DMS53 (cell line): ENCODE results near the gene CACNA2D1.

Experiments used
- DNase-seq: peaks from one replicate; lab custom pipeline; 2025; lab: John Stamatoyannopoulos, UW

Gene CACNA2D1

DNA sequence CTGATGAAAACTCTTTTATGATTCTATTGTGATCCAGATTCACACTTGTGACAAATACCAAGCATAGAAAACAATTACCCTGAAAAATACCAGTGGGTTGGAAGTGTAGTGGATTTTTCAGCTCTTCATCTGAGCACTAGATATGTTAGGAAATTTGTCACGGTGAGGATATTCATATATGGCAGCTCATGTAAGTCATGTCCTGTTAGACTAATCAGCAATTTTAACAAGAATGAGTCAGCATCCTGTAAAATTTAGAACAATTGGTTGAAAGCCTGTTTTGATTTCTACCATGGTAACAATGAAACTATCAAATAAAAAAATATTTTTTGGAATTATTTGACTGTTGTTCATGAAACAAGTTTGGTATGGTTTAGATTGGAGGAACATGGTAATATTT, 334.3 kb downstream of the CACNA2D1 start:
- DNase-seq = peak; percentile 28

DNA sequence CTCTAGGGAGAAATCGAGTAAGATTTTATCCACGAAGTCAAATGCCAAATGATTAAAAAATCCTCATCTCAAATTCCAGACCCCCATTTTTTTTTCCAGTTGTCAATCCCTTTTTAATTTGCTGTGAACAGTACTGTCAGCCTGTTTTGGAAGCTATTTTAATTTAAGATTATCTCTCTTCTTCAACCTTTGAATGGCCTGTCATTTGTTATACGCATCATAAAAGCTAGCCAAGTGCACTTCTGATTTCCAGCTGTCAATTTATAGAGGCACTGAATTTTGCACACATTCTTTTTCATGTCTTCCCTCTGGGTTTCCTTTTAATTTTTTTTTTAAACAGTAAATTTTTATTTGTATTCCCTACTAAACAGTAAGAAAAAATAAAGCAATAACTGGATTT, 337.4 kb downstream of the CACNA2D1 start:
- no peak for DNase-seq

DNA sequence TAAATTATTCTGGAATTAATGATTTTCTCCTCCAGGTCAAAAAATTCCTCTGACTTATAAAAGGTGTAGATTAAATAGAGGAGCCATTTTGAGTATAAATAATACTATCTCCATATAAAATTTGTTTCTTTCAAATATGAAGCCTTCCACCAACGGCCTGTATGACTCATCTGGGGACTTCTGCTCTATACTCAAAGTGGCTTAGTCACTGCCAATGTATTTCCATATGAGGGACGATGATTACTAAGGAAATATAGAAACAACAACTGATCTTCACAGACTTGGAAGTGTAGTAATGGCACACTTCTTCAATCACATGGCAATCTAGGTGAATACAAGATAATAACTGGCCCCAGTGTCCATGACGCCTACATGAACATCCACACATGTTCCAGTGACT, 338.1 kb downstream of the CACNA2D1 start:
- peak; percentile 92 for DNase-seq

DNA sequence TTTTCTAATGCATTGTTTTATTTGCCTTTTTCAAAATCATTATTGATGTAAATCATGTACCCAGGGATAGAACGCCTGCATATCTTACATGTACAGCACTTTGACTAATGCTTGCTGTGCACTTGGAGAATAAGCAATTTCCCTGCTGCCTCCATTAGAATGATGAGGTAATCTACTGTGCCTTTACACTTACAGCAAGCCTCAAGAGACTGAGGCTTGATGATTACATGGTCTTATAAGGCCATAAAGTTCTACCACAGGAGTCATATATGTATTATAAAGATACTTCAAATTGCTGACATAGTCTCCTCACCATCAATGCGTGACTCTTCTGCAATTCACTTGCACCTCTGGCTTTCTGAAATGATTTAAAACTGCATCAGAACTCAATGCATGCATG, 345.2 kb downstream of the CACNA2D1 start:
- DNase-seq = peak; percentile 5

DNA sequence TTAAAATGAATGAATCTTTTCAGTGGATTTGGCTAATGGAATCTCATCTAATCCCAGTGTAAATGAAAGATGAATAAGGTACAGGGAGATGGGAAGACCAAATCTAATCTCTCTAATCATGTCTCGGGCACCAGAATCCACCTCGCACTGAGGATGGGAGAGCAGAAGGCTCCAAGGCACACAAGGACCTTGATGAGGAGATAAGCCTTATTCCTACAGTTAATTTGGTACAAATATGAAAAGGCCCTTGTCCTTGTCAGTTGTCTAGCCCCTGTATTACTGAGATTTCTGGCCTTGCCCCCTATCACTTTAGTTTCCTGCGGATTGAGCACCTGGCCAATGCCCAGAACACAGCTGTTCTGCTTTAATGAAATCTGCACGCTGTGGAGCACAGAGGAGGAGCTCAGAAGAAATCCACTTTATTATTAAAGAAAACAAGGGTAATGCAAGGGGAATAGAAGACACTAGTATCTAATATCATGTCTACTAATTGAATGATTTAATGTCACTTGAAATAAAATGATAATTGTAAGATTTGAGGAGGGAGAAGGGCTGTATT, 352.4 kb downstream of the CACNA2D1 start:
- no peak for DNase-seq

DNA sequence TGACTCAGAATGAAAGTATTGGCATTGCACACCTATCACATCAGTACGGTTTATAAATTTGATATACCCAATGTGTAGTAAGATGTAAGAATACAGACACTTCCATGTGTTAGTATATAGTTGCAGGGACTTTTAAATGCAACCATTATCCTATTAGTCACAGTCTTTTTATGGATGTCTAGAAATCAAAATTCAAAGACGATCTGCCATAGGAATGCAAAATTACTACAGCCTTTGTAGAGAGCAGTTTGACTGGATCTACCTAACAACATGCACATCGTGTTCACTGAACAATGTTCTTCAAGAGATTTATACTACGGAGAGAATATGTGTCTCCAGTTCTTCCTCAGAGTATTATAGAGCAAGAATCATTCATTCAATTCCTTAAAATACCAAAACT, 356.5 kb downstream of the CACNA2D1 start:
- no peak for DNase-seq

DNA sequence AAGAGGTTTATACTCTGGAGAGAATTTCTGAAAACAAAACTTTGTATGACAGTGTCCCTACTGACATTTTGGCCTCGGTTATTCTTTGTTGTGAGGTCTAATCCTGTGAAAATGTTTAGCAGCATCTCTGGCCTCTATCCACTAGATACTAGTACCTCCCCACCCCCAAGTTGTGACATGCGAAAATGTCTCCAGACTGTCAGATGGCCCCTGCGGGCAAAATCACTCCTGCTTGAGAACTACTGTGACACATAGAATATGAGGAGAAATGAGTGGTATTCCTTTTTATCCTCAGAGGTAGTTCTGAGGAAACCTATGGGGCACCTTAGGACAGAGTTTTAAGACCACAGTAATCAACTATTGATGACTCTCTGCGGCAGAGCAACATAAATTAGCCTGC, 358.5 kb downstream of the CACNA2D1 start:
- no peak for DNase-seq

DNA sequence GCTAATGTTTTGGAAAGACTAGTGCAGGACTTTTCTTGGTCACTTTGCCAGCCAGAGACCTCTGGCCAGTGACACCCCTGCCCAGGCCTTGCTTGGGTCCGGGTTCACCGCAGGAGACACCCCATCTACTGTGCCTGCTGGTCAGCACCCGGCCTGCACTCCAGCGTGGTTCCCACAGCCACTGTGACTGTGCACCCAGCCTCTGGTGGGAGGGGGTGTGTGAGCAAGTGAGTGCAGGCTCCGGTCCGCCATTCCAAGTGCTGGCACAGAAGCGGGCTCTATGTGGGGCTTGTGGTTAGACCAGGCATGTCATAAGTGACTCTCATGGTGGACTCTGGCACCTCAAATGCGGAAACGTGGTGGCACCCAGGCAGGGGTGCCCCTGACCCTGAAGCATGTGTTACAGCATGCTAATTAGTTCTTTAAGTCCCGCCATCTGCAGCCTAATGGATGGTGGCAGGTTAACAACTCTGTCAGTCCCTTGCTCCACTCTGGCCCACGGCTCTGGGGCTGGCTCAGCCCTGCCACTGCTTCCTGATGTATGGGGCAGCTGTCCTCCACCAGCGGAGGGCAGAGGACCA, 361.8 kb downstream of the CACNA2D1 start:
- no peak for DNase-seq

DNA sequence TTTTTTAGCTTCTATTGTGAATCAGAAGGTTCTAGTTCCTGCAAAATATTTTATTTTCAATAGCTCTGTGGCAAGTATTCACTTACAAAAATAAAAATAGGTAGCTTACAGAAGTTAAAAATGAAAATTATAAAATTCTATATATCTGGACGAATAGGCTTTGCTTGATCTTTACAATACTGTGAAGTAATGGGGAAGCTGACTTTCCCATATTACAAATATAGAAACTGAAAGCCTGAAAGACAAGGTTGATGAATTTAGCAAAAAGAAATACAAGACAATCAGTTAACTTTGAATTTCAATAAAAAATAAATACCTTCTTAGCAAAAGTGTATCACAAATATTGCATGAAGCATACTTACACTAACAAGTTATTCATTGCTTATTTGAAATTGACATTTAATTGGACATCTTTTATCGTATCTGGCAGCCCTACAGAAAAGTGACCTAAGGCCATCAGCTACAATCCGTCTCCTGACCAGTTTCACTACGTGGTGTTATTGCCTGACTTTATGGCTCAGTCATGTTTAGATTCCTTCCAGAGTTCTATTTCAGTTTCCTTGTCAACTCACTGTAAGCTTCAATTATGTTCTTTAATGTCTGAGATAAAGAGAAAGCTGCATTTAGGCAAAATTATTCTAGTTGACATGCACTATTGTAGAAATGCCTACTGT, 363.2 kb downstream of the CACNA2D1 start:
- no peak for DNase-seq

DNA sequence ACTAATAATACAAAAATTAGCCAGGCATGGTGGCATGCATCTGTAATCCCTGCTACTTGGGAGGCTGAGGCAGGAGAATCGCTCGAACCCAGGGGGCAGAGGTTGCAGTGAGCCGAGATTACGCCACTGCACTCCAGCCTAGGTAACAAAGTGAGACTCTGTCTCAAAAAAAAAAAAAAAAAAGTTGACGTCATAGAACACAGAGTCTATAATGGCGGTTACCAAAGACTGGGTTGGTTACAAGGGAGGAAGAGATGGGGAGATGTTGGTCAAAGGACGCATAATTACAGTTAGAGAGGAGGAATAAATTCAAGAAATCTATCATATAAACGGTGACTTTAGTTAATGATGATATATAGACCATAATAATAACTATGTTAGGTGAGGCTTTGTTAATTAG, 364.1 kb downstream of the CACNA2D1 start:
- no peak for DNase-seq

DNA sequence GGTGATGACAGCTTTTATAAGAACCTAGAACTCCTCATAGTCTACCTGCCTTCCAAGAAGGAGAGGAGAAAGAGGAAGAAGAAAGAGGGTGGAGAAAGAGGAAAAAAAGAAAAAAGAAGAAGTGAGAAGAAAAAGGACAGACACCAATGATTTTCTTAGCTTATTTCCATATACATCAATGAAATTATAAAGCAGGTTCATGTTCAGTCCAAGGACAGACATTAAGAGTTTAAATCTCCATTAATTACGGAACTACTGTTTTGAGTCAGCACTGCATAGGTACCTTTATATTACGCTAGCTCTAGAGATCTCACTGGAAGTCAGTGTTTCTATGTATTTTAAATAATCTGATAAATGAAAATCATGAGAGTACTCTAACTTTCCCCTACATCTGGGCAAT, 364.8 kb downstream of the CACNA2D1 start:
- no peak for DNase-seq

DNA sequence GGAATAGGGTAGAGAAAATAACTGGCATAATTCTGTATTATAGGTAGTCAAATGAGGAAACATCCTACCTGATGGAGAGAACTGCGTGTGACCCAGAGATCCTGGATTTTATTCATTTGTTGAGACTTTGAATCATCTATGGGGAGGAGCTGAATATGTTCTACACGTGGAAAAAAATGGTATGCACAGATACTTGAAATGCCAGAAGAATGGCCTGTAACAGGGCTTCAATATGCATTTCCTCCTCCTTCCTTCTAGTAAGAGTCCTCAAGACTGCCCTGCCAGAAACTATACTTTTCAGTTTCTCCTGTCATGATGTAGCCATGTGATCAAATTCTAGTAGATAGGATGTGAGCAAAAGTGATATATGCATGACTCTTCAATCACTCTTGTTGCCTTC, 372.1 kb downstream of the CACNA2D1 start:
- no peak for DNase-seq

DNA sequence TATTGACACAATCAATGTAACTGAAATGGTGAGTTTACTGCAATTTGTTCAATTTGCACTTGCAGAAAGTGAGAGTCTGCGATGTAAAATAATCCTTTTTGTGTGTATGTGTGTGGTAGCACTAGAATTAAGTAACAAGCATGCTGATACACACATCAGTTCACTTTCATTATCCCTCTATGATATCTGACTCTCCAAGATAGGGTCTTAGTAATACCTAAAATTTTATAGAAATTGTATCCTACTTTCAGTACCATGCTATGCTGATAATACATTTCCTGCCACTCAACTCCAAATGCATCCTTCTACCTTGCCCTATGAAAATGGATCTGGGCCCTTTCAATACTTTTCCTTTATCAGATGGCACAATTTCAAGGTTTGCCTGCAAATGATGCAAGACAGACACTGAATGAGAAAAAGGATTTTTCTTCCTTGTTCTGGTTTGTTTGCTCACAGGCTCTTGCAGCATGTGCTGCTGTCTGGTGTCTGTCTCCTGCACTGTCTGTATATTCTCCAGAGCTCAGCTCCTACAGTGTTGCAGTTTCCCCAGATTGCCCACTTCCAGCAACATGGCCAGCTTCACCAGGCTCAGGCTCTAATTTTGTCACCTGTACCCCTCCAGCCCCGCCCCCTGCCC, 375.8 kb downstream of the CACNA2D1 start:
- DNase-seq = peak; percentile 77

DNA sequence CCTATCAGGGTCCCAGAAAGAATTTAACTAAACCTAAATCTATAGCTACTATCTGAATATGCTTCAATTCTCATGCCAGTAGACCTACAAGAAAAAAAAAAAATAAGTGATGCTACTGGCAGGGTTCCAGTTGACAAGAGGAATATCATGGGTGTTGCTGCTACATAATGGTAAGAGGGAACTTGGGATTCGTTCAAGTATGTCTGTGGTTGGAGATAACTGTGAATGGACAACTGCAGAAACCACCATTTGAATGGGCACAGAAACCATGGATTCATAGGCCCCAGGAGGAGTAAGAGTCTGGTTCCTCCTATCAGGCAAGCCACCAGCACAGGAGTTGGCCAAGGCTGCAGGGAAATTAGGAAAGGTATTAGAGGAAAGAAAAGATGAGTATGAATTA, 386.1 kb downstream of the CACNA2D1 start:
- DNase-seq = peak; percentile 21

DNA sequence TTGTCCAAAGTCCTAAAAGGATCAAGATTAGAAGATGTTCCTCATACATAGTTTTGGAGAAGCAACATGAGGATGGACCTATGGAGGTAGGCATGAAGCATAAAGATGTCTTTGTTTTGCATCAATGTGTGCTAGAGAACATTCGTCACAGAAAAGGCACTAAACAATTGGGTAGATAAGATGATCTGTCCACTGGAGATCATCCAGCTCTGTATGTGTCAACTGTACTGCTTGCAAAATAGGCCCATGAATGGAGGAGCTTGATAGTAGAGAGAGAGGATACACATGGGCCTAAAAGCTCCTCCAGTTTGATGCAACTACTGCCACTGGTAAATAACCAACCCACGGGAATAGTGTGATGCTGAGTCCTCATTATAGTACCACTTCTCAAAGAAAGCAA, 387.3 kb downstream of the CACNA2D1 start:
- no peak for DNase-seq

DNA sequence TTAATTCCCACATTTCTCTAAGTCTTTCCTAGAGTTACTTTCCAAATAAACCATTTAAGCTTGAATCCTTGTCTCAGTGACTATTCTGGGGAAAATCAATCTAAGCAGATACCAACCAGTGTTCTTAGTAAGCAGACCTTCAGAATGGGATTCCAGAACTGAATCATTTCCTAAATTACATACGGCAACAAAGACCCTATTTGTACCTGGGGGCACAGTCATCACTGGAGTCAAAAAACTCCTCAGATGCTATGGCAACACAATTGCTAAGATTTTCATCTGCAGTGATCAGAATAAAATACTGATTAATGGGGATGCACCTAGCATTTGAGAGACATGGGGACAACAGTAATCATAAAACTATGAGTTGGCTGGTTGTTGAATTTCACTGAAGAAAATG, 389.0 kb downstream of the CACNA2D1 start:
- no peak for DNase-seq

DNA sequence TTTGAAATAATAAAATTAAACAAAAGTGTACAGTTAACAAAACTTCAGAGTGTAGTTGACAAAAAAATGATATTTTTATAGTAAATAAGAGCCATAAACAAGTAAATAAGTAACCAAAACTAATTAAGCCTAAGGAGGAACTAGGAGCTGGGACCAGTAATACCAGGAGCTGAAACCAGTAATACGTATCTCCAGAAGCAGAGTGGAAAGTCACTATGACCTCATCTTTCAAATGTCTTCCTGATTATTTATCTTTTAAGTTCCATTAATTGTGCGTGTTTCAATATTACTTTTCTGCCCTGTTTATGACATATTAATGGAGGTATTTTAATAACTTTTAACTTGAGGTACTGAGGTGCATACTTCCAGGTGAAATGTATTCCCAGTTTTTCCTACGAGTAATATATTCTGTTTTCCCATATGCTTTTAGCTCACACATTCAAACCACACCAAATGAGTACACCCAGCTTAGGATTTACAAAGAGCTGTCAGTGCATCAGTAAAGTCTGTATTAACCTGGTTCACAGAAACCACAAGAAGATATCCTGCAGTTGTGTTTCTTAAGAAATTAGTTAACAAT, 390.0 kb downstream of the CACNA2D1 start:
- DNase-seq = no peak

DNA sequence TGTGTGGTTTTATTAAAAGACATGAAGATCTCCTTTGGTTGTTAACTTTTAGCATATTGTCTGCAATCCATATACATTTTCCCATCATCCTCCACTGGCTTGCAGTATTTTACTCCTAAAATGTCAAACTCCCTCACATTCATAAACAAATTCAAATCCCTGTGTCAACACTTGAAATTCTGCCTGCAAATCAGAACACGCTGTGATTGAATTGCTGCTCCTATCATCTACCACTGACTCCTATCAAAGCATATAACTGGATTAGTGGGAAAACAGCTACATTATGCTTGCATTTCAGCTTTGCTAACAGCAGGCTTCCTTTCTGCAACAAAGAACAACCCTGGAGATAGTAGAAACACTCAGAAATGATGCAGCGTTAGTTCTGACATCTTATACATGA, 392.0 kb downstream of the CACNA2D1 start:
- DNase-seq = peak; percentile 41

DNA sequence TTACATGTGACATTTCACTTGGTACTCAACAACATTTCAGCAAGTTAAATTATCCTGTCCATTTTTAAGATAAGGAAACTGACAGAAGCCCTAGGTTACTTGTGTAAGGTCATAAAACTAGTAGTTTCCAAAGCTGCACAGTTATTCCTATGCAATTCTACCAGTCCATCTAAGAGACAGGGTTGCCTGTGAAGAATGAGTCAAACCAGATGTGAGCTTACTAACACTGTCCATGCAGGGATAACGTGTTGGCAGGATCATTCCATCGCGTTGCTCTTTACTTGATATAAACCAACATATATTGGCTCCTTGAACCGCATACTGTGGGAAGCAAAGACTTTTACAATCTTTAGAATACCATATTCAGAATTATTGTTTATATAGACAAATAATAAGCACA, 392.8 kb downstream of the CACNA2D1 start:
- DNase-seq = peak; percentile 22

DNA sequence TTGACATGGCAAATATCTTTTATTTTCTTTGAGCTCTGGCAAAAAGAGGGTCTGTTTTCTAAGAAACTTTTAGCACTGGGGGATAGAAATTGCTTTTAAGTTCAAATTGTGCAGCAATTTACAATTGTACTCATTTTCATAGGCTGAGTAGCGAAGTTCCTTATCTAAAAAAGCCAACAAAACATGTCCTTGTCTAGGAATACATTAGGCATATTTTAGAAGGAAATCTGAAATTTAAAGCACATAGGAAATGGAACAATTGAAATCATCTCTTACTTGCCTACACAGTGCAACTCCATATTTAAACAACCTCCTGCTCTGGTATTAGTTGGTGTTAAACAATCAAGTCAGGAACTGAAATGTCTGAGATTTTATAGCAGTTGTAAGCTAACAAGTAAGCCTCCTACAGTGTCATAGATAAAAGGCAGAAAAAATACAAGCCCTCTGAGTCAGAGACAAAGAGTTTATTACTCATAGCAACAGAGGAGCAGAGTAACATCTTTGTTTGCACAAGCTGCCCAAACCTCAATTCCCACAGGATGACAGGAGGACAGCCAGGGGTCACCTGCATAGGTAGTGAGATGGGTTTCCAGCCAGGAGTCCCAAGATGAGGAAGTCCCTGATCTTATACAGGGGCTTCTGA, 393.6 kb downstream of the CACNA2D1 start:
- peak; percentile 89 for DNase-seq

DNA sequence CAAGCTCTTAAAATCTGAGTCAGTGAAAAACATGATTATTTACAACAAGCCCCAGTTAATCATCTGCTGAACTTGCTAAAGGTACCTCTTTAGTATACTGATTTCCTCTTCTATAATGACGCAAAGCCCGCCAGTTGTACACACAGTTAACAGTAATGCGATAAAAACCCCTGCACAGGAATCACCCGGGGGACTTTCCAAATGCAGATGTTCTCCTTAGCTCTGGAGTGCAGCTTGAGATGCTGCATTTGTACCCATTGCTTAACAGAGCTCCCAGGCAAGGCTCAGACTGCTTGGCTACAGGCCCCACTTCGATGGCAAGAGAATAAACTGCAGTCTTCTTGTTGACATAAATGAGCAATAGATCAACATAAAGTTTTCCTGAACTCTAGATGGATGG, 394.1 kb downstream of the CACNA2D1 start:
- peak; percentile 44 for DNase-seq

DNA sequence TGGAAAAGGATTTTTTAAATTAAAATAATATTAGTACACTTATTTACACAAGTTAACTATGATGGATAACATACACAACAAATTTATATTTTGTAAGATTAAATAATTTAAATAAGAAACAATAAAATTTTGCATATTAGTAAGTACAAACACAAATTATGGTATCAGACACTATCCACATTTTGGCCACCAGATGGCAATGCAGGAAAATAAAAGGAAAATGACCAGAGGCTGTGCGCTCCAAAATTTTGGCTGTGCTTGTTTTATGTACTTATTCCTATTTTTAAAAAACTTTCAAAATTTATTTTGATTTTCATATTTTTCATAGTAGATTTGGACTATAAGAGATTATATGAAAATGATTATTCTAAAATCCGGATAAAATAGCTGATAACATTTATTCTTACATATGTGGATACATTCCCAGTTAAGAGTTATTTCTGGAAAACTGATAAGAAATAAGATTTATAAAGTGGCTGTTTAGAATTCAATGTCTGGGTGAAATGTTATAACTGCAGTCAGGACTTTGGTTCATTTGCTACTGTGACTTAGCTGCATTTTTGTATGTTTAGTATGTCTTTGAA, 399.0 kb downstream of the CACNA2D1 start:
- DNase-seq = peak; percentile 68
